Activated CD4-positive, alpha-beta T cell treated with anti-CD3 and anti-CD28 coated beads for 1 hour (primary cell): ENCODE results near the gene PCBP3.
"Not testable (repeated sequence)": the region's sequence is repeated elsewhere in the genome, so short reads cannot be mapped to it uniquely, and the experiment has no call there.

Experiments
- DNase-seq: peaks from one replicate; pipeline ENCODE4 v3.0.0-alpha.2; 2020

PCBP3 gene

DNA sequence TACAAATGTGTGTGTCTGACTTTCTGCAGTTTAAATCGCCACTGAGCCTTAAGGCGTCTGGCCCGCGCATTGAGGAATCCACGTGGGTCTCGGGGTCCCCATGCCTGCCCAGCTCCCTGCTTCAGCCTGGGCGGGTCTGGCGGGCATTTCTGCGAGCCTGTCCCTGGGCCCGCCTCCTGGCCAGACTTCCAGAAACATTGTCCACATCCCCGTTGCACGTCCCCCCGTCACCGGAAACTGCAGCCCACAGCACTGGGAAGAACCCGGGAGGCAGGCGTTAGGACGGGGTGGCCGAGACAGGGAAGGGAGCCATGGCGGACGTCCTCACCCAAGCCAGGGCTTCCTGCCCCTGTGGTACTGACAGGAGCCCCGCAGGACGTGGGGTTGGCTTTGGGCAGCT lies 225.0 kb downstream of the PCBP3 start:
- no peak for DNase-seq

DNA sequence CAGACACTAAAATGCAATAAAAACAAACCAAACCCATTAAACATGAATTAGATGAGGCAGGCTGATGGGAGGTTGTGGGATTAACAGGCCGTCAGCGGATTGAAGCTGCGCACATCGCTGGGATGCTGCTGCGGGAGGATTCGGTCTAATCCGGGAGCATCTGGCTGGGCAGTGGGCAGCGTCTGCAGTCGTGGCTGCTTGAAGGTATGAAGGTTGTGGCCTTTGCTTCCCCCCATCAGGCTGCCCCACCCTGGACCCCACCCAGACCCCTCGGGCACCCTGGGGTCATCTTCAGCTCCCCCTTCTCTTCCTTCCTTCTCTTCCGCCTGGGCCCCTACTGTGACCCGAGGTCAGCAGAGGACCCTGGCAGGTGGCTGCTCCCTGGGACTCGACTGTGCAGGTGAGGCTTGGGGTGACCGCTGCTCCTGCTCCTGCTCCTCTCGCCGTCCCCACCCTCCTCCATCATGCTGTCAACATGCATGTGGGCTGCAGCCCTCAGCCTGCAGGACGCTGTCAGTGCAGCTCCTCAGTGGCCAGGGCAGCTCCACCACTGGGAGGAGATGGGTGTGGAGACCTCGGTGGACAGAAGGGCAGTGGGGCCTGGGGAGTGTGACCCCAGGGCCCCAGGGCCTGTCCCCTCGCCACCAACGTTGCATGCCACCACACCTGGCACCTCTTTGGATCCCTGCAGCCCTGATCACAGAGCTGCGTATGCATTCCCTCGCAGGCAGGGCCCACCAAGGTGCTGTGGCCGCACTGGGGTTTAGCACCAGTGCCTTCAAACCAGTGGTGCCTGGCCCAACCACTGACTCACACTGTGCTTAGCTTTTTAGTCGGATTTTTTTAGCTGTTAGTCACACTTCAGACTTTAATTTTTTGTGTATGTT lies 225.8 kb downstream of the PCBP3 start:
- DNase-seq, result no peak

DNA sequence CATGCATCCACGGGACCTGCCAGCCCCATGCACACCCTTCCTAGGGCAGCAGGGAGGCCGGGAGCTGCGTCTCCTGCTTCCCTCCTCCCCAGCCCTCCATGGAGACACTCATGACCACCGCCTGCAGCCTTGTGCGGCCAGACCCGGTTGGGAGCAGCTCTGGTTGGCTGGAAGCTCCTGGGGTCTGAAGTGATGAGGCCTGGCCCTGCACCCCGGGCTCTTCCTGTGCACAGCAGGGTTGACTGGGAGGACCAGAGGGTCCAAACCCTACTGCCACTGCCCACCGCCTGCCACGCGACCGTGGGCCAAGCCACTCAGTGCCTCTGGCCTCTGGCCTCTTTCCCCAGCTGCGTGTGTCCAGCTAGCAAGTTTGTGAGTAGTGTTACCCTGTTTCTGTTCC lies 226.9 kb downstream of the PCBP3 start:
- DNase-seq, result no peak

DNA sequence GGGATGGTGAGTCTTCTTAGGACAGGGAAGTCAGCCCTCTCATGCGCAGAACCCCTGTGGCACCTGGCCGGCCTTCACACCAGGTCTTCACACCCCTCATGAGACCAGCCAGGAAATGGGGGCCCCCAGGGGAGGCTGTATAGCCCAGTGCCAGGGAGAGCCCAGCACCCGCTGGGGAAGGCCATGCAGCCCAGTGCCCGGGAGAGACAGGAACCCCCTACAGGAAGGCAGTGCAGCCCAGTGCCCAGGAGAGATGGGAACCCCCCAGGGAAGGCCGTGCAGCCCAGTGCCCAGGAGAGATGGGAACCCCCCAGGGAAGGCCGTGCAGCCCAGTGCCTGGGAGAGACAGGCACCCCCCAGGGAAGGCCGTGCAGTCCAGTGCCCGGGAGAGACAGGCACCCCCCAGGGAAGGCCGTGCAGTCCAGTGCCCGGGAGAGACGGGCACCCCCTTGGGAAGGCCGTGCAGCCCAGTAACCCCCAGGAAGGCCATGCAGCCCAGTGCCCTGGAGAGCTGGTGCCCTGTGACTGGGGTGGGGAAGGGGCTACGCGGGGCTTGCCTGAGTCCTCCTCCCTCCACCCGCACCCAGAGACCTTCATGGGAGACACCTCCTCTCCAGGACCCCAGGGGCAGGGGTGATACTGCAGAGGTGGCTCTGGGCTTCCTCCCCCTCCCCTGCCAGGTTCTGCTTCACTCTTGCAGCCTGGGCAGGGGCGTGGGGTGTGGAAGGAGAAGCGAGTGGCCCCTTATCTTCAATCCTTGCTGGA lies 227.5 kb downstream of the PCBP3 start:
- DNase-seq, result no peak

DNA sequence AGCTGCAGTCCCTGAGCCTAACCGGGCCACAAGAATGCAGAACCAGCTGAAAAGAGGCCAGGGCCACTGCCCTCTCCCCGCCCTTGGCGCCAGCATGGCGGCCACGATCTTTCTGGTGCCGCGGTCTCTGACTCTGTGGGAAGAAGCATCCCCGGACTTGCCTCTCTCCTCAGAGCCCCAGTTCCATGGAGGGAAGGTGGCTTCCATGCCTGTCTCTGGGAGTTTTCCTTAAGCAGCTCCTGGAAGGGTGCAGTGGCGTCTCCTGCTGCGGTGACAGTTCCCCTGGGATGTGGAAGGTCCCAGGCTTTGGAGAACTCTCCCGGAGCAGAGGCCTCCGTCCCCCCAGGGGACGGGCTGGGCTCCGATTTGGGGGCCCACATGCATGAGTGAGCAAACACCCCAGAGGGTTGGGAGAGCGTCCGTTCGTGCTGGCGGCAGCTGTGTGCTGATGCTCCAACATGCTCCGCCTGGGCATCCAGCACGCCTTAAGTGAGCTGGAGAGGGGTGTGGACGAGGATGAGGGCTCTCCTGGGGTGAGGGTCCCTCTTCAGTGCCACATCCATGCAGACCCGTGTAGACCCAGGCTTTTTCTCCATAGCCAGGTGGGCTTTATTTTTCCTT lies 228.2 kb downstream of the PCBP3 start:
- DNase-seq, result no peak

DNA sequence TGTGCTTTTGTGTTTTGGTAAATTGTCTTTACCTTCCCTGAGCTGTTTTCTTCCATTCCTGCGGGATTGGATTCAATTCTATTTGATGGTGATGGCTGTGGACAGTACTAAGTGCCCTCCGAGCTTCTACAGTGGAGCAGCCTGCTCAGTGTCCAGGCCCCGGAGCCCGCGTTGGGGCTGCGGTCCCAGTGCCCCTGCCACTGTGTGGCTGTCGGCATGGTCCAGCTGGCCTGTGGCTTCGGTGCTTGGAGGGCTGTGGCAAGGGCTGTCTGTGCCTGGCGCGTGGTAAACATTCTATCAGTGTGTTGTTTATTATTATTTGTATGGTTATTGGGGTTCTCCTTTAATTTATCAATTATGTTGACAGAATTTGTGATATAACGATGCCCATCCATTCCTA lies 228.9 kb downstream of the PCBP3 start:
- DNase-seq, result no peak

DNA sequence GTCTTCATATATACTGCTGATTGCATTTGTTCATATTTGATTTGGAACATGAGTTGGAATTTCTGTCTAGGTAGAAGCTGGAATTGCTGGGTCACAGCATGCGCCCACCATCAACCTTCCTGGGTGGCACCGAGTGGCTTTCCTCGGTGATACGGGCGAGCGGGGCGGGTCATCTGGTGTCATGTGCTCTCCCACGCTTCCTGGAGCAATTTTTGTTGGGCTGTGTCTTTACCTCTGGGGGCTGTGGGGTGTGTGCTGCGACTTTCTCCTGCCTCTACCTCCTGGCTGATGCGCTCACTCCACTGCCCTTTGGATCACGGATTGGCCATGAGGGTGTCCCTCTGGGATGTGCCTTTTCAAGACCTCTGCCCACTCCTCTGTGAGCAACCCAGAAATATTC lies 229.4 kb downstream of the PCBP3 start:
- no peak for DNase-seq

DNA sequence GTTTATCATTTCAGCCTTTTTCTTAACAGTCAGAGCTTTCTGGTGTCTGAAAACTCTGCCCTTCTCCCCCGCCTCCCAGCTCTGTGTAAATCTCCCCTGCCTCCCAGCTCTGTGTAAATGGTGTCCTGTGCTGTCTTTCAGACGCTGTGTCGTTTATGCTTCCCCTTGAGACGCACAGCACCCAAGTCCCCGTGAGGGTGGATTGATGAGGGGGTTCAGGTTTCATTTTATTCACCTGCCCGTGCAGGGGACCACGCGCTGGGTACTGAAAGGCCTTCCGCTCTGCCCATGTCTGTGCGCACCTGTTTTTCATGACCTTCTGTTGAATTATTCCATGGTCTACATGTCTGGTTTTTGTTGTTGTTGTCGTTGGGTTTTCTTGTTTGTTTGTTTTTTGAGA lies 229.9 kb downstream of the PCBP3 start:
- DNase-seq, result no peak

DNA sequence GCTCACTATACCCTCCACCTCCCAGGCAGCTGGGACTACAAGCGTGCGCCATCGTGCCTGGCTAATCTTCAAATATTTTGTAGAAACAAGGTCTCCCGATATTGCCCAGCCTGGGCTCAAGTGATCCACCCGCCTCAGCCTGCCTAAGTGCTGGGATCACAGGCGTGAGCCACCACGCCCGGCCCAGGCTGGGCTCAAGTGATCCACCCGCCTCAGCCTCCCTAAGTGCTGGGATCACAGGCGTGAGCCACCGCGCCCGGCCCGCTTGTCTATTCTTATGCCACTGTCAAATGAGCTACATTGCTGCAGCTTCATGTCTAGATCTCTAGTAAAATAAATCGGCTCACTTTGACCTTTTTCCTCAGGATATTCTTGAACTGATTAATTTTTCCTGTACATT lies 230.3 kb downstream of the PCBP3 start:
- no peak for DNase-seq

DNA sequence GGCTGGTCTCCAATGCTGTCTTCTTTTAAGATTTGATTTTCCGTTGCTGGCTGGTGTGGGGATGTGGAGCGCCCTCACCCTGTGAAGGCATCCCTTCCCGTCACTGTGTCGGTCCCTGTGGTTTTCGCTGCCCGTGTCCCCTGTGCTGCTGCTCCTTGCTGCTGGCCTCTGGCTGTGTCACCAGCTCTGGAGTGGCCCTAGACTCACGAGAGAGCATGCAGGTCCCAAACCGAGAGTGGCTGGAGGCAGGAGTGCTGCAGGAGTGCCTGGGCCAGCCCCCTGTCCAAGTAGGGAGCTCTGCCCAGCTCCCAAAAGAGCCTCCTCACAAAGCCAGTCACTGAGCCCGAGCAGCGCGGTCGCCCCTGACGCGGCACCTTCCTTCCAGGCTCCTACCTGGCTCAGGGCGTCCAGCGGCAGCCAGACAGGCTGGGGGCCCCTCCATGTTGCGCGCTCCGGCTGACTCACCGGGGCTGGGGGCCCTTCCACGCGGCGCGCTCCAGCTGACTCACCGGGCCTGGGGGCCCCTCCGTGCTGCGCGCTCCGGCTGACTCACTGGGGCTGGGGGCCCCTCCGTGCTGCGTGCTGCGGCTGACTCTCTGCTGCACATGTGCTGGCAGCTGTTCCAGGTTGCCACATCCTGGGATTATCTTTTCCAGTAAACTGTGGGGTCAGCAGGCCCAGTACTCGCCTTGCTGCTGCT lies 231.3 kb downstream of the PCBP3 start:
- DNase-seq, result no peak

DNA sequence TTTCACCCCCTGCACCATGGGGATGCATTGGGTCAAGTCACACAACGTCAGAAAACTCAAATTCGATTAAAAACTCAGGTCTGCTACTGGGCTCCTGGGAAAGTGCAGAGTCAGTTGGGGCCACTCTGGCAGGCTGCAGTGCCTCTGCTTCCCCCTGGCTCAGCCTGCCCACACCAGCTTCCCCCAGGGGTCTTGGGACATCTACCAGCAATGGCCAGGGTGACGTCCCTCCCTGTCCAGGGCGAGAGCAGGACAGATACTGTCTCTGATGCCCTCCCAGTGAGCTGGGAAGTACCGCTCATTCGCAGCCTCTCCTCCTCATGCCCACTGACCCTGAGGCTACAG lies 231.9 kb downstream of the PCBP3 start:
- DNase-seq, result no peak

DNA sequence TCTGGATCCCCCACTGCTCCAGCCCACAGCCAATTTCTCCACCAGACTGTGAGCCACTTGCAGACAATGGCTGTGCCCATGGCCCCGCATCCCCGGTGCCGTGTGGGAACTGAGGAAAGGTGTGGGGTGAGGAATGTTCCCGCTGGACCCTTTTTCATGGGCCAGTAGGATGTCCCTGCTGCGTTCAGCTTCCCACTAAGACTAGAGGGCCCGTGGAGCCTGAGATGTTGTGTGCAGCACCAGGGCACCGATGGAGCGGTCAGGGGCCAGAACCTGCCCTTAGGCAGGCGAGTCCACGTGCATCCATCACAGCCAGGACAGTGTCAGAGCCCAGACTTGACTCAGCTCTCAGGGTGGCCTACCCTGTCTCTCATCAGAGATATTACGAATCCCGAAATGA lies 232.4 kb downstream of the PCBP3 start:
- DNase-seq, result no peak

DNA sequence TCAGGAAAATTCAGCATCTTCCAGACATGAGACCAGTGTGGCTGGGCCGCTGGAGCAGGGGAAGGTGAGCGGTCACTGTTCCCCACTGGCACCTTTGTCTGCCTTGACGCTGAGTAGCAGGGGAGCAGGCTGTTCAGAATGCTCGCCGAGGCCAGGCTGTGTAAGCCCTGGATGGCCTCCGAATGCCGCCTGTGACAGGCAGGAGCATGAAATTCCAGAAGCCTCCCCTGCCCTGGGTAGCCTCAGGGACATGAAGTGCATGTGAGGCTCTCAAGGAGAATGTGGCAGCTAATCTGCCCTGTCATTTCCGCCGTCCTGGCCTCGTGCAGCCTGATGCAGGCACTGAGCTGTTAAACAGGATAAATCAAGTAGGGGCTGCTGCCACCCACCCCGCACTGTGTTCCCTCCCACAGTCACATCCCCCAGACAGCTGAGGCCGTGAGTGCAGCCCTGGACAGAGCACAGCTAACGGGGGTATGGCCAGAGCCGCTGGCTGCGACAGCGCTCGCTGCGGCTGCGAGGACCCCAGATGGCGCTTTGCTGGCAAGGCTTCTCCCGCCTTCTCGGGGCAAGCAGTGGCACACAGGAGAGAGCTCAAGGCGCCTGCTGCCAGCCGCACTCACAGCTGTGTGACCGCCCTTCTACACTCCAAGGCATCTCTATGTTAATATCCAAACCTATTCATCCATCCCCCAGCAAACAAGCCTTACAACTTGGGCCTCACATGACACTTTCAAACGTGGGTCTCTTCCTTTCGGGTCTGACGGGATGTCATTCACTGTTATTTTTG lies 233.1 kb downstream of the PCBP3 start:
- DNase-seq, result no peak

DNA sequence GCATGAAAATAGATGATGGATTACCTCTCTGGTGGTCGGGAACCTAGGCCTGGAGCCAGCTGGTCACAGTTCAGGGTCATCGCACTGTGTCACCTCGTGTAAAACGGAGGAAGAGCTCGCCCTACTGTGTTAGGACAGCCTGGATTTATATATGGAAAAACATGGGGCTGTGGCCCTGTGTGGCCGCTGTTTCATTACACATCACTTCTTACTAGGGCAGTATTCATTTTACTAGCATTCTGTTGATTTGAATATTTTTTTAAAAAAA lies 233.6 kb downstream of the PCBP3 start:
- DNase-seq, result no peak

DNA sequence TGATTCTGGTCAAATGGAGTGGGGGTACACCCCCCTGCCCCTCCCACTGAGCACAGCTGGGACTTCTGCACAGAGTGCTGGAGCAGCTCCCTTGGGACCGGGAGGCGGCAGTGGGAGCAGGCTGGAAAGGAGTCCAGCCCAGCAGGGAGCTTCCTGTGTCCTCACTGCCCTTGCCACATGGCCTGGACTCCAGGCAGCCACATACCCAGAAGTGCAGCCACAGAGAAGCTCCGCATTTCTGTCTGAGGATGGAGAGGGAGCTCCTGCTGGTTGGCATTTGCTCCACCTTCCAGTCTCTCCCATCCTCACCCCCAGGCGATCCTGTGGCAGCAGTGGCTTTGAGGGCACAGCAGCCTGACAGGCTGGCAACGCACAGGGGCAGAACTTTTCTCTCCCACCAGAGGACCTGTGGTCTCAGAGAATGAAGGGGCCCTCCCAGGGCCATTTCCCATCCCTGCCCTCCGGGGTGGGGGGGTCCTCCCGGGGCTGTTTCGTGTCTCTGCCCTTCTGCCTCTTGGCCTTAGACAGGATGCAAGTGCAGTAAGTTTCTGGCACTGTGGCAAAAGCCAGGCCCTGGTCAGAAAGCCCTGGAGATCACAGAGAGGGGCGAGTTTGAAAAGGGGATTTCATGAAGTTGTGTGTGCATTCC lies 234.4 kb downstream of the PCBP3 start:
- no peak for DNase-seq

DNA sequence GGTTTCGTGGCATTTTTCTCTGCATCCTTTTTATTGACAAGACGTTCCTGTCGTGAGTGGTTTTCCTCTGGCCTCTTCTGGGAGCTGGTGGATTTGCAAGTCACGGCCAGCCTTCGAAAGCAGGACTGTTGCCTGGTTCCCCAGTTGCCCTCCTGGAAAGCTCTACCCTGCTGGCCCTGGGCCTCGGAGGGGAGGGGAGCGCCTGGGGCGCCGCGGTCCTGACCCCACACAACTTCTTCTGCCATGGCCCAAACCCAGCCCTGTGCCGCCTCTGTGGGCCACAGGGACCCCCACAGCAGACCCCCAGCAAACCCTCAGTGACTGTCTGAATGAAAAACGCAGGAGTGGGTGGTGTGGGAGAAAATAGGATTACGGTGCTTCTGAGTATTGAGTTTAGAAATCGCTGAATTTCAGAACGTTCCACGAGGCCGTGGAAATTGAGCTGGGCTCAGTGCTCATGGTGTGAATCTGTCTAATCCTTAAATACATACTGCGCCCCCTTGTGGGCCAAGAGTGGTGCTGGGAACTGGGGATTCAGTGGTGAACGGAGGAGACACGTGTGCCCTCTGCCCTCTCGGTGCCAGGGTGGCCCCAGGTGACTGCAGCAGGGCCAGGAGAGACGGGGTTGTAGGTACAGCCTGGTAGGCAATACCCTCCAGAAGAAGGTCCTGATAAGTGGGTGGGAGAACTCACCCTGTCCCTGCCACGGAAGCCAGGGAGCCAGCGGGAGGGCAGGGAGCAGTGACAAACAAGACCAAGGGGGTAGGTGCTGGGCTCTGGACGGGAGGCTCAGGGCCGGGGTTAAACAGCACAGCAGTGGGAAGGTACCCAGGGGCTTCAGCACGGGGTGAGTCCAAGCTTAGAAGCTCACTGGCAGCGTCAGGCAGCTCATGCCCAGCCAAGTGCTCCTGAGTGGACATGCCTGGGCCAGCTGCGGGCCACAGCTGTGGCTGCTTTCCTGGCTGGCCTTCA lies 236.9 kb downstream of the PCBP3 start:
- DNase-seq, result peak; percentile 53

DNA sequence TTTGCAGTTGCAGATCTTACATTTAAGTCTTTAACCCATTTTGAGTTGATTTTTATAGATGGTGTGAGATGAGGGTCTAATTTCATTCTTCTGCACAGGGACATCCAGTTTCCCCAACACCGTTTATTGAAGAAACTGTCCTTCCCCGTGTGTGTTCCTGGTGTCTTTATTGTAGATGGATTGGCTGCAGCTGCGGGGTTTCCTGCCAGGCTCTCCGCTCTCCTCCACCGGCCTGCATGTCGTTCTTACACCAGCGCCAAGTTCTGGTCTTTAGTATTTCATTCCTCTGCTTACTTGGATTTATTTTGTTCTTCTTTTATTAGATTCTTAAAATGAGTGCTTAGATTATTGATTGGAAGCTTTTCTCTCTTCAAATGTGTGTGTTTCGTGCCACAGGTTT lies 239.1 kb downstream of the PCBP3 start:
- no peak for DNase-seq

DNA sequence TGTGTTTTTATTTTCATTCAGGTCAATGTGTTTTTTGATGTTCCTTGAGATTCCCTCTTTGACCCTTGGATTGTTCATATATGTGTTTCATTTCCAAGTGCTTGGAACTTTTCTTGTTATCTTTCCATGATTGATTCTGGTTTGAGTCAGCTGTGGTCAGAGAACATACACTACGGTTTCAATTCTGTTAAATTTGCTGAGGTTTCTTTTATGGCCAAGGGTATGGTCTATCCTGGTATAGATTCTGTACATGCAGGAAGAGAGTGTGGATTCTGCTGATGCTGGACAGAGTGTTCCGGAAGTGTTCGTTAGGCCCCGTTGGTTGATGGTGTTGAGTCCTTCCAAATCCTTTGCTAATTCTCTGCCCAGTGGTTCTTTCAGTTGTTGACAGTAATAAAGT lies 239.6 kb downstream of the PCBP3 start:
- DNase-seq, result no peak

DNA sequence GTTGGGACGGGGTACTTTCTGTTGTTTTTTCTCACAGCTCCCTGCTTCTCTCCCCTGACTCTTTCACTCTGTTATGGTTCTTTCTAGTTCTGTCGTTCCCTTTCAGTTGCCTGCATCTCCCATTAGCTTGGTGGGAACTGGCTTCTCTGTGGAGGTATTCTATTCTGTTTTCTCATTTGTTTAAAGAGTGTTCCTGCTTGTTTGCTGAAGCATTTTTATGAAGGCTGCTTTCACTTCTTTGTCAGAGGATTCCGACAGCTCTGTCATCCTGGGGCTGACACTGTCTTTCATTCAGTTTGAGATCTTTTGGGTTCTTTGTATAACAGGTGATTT lies 242.0 kb downstream of the PCBP3 start:
- DNase-seq, result no peak

DNA sequence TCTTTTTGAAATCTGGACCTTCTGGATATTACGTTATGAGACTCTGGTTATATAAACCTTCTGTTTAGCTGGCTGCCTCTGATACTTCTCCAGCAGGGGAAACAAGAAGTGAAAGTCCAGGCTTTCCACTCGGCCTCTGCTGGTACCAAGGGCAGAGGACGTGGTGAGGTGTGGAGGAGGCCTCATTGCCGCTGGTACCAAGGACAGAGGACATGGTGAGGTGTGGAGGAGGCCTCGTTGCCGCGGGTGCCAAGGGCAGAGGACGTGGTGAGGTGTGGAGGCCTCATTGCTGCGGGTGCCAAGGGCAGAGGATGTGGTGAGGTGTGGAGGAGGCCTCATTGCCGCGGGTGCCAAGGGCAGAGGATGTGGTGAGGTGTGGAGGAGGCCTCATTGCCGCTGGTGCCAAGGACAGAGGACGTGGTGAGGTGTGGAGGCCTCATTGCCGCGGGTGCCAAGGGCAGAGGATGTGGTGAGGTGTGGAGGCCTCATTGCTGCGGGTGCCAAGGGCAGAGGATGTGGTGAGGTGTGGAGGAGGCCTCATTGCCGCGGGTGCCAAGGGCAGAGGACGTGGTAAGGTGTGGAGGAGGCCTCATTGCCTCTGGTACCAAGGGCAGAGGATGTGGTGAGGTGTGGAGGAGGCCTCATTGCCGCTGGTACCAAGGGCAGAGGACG lies 242.5 kb downstream of the PCBP3 start:
- not testable (repeated sequence) for DNase-seq

DNA sequence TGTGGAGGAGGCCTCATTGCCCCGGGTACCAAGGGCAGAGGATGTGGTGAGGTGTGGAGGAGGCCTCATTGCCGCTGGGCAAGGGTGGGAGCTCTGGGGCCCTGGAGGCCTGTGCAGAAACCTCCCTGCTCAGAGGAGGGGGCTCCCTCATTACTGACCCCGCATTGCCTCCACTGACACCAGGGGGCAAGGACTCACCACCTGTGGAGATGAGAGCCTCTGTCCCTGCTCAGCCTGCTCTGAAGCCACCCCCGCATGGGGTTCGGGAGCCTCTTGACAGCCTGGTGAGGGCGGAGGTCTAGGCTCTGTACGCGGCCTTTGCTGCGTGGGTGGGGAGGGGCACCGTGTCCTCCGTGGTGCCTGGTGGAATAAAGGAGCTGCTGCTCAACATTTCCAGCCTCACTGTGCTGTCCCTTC lies 243.1 kb downstream of the PCBP3 start:
- no peak for DNase-seq
